ENCODE results near the gene HAP1.

DNA sequence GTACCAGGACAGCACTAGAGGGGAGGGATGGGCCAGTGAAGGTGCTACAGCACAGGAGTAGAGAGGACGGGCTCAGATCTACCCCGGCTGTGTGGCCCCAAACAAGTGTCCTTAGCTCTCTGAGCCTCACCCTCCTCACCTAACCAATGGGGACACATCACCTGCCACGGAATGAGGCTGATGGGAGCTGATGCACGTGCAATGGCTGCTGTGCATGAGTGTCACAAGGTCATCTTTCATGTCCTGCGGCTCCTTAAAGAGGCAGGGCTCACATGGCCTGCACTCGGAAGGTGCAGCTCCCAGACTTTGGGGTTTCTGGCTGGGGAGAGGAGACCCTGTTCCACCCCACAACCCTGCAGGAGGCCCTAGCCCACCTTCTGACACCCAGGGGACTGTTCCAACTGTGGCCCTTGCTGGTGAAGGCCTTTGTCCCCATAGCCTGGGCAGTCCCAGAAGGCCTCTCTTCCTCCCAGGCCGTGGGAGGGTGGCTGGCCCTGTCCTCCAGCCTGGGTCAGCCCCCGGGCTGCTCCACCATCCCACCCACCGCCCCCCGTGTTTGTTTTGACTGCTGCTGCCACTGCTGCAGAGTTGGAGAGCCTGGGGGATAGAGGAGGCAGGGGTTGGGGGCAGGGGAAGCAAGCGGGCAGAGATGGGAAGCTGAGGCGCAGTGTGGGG is 10.5 kb downstream of the HAP1 start:
- TF ChIP-seq, protein P1, sequence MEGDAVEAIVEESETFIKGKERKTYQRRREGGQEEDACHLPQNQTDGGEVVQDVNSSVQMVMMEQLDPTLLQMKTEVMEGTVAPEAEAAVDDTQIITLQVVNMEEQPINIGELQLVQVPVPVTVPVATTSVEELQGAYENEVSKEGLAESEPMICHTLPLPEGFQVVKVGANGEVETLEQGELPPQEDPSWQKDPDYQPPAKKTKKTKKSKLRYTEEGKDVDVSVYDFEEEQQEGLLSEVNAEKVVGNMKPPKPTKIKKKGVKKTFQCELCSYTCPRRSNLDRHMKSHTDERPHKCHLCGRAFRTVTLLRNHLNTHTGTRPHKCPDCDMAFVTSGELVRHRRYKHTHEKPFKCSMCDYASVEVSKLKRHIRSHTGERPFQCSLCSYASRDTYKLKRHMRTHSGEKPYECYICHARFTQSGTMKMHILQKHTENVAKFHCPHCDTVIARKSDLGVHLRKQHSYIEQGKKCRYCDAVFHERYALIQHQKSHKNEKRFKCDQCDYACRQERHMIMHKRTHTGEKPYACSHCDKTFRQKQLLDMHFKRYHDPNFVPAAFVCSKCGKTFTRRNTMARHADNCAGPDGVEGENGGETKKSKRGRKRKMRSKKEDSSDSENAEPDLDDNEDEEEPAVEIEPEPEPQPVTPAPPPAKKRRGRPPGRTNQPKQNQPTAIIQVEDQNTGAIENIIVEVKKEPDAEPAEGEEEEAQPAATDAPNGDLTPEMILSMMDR (IDR thresholded peaks at IDR 0.05; ENCODE audit: low read length), result no peak
- no peak for TF ChIP-seq EZH2 (IDR thresholded peaks at IDR 0.05; ENCODE audit: borderline replicate concordance, low read length)
